HepG2 (cell line): ENCODE data around the gene SUV39H2.

ENCODE experiments used
- ATF7 ChIP-seq, 2 experiments: fragments of 450-650 bp in 1 of 2; sonication (generic) in 1 of 2; formaldehyde crosslinking in 1 of 2; IDR thresholded peaks; 2 replicates each; pipeline versions ENCODE4 v1.4.0 to v1.6.1; 2016 to 2020; ENCODE audit warnings: antibody characterized with exemption in 1 of 2, mild to moderate bottlenecking in 1 of 2, missing genetic modification reagents in 1 of 2
- EP300 ChIP-seq, 3 experiments: sonication (generic) in 1 of 3; formaldehyde crosslinking in 1 of 3; IDR thresholded peaks; 2 replicates each; pipeline versions ENCODE4 v1.5.1 to v1.6.1; 2011 to 2020; ENCODE audit warnings: low read depth in 2 of 3, low read length in 2 of 3, borderline replicate concordance in 1 of 3, improper control_type of control experiment in 1 of 3, mild to moderate bottlenecking in 1 of 3, missing genetic modification reagents in 1 of 3, moderate library complexity in 1 of 3
- EZH2 ChIP-seq: conservative IDR thresholded peaks from 2 replicates; pipeline ENCODE4 v1.6.1; 2012; ENCODE audit warnings: mild to moderate bottlenecking, low read depth, low read length, moderate library complexity
- FOSL2 ChIP-seq: sonication (generic); formaldehyde crosslinking; IDR thresholded peaks from 2 replicates; pipeline ENCODE4 v1.4.0; 2020; ENCODE audit warnings: missing genetic modification reagents
- ISL2 ChIP-seq: sonication (generic); formaldehyde crosslinking; IDR thresholded peaks from 2 replicates; pipeline ENCODE4 v1.5.0; 2020; ENCODE audit warnings: missing genetic modification reagents
- NAIF1 ChIP-seq: sonication (generic); formaldehyde crosslinking; IDR thresholded peaks from 2 replicates; pipeline ENCODE4 v1.5.0; 2020; ENCODE audit warnings: mild to moderate bottlenecking, missing genetic modification reagents, borderline replicate concordance
- NFATC3 ChIP-seq: sonication (generic); formaldehyde crosslinking; IDR thresholded peaks from 2 replicates; pipeline ENCODE4 v1.5.1; 2020; ENCODE audit warnings: mild to moderate bottlenecking, missing genetic modification reagents
- REL ChIP-seq: sonication (generic); formaldehyde crosslinking; conservative IDR thresholded peaks from 2 replicates; pipeline ENCODE4 v1.8.0; 2022; ENCODE audit warnings: mild to moderate bottlenecking, missing genetic modification reagents, moderate library complexity
- RFX5 ChIP-seq: IDR thresholded peaks from 2 replicates; pipeline ENCODE4 v1.6.1; 2011; ENCODE audit warnings: low read depth, low read length, improper control_type of control experiment
- SIX4 ChIP-seq: sonication (generic); formaldehyde crosslinking; IDR thresholded peaks from 2 replicates; pipeline ENCODE4 v1.4.0; 2020; ENCODE audit warnings: missing genetic modification reagents
- TAF1 ChIP-seq: sonication (generic); formaldehyde crosslinking; IDR thresholded peaks from 2 replicates; pipeline ENCODE4 v1.4.0; 2020; ENCODE audit warnings: missing genetic modification reagents
- ZBTB49 ChIP-seq: sonication (generic); formaldehyde crosslinking; IDR thresholded peaks from 2 replicates; pipeline ENCODE4 v1.4.0; 2020; ENCODE audit warnings: missing genetic modification reagents, borderline replicate concordance
- TF ChIP-seq, protein P1 (sequence below): IDR thresholded peaks from 2 replicates; pipeline ENCODE4 v1.6.1; 2016; ENCODE audit warnings: control low read depth
- TF ChIP-seq, protein P2 (sequence below): sonication (generic); formaldehyde crosslinking; IDR thresholded peaks from 2 replicates; pipeline ENCODE4 v1.5.0; 2020; ENCODE audit warnings: mild to moderate bottlenecking, missing genetic modification reagents, moderate library complexity

- TF ChIP-seq ZBTB49 (CRISPR knock-in tag) (no peak), ATF7 (IDR thresholded peaks at IDR 0.05) (no peak), ATF7 (CRISPR knock-in tag; IDR thresholded peaks at IDR 0.05) (no peak), TAF1 (CRISPR knock-in tag) (no peak), RFX5 (no peak), EP300 (IDR thresholded peaks at IDR 0.05; ENCODE audit: low read depth in 2 of 2, low read length in 2 of 2) (no peak), EP300 (CRISPR knock-in tag; IDR thresholded peaks at IDR 0.05; ENCODE audit: borderline replicate concordance) (no peak), FOSL2 (CRISPR knock-in tag) (no peak), ISL2 (CRISPR knock-in tag) (no peak), NAIF1 (CRISPR knock-in tag) (no peak), SIX4 (CRISPR knock-in tag) (no peak), NFATC3 (CRISPR knock-in tag) (no peak), REL (CRISPR knock-in tag) (no peak), EZH2 (no peak)
- TF ChIP-seq, protein P1, sequence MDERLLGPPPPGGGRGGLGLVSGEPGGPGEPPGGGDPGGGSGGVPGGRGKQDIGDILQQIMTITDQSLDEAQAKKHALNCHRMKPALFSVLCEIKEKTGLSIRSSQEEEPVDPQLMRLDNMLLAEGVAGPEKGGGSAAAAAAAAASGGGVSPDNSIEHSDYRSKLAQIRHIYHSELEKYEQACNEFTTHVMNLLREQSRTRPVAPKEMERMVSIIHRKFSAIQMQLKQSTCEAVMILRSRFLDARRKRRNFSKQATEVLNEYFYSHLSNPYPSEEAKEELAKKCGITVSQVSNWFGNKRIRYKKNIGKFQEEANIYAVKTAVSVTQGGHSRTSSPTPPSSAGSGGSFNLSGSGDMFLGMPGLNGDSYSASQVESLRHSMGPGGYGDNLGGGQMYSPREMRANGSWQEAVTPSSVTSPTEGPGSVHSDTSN, result no peak
- TF ChIP-seq, protein P2, sequence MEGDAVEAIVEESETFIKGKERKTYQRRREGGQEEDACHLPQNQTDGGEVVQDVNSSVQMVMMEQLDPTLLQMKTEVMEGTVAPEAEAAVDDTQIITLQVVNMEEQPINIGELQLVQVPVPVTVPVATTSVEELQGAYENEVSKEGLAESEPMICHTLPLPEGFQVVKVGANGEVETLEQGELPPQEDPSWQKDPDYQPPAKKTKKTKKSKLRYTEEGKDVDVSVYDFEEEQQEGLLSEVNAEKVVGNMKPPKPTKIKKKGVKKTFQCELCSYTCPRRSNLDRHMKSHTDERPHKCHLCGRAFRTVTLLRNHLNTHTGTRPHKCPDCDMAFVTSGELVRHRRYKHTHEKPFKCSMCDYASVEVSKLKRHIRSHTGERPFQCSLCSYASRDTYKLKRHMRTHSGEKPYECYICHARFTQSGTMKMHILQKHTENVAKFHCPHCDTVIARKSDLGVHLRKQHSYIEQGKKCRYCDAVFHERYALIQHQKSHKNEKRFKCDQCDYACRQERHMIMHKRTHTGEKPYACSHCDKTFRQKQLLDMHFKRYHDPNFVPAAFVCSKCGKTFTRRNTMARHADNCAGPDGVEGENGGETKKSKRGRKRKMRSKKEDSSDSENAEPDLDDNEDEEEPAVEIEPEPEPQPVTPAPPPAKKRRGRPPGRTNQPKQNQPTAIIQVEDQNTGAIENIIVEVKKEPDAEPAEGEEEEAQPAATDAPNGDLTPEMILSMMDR (CRISPR knock-in tag), result no peak
These were observed 2.7 kb upstream of the SUV39H2 start for GRCh38 chr10:14875941-14876340.
